ENCODE measurements around the gene ADCYAP1. TPM values are rescaled to one million over a fixed set of nuclear protein-coding genes. Genes with fewer than 3 reads are reported as not detected.
A peak's percentile ranks its signal among the peaks of the same experiment; 100 is the strongest.

ADCYAP1 gene
- total and polyA plus RNA-seq, 2 donors (not counting 1 experiment from before 2014, with no cell fraction given): not detected

DNA sequence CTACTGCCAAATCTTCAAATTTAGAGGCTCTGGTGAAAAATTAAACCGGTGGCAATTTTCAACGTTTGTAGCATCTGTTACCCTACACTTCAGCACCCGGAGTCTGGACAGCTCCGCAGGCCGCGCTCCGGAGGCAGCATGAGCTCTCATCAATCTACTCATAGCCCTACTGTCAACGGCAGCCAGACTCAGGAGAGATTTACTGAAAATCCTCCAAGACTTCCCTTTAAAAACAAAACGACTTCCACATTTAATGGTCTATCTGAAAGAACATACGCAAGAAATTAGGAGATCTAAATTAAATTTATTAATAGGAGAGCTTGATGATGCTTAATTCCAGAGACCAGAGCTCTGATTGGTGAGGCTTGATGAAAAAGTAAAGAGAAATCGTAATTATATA is 970 bp upstream of the ADCYAP1 start:
- no peak overlapping the region for H2AFZ ChIP-seq (ENCODE audit: insufficient read depth, low read depth, low read length, poor library complexity, severe bottlenecking)
- no peak overlapping the region for H3K4me2 ChIP-seq (replicated peaks; ENCODE audit: low read depth, low read length, poor library complexity, severe bottlenecking)
- H3K27ac ChIP-seq (ENCODE audit: low read length in 2 of 2): no peak overlapping the region
- H3K27me3 ChIP-seq (replicated peaks in 1 of 4; ENCODE audit: control extremely low read depth in 1 of 4, control insufficient read depth in 3 of 4, insufficient read depth in 4 of 4, low read length in 3 of 4): peaks cover 0 to 69% (median 32%) of the 10 kb centered on the region in 4 experiments
- no peaks in the 10 kb centered on the region for H4K20me1 ChIP-seq (ENCODE audit: control insufficient read depth, insufficient read depth, low read length, poor library complexity, severe bottlenecking)
- Mint-ChIP-seq H3K4me1 (peaks cover 5% of the 10 kb centered on the region), H3K9me3 (ENCODE audit: insufficient read depth) (peaks cover 2% of the 10 kb centered on the region), H3K4me3 (no peak overlapping the region), H3K27me3 (peaks cover 60% of the 10 kb centered on the region), H3K27ac (no peak overlapping the region)
- DNase-seq (peak; percentile 4), ATAC-seq (ENCODE audit: low read depth) (no peak)
- WGBS (ENCODE audit: insufficient coverage): 12% methylated on average over 7 of the region's 11 CpGs
- intact Hi-C loops (cut with micrococcal nuclease): no loop called here
- no peak overlapping the region for H3K9ac ChIP-seq (ENCODE audit: low read length)
- ChIA-PET CTCF (no interaction called here), POLR2A (no interaction called here)
- peaks cover 0 to 40% (median 0%) of the 10 kb centered on the region in 3 donors for H3K9me3 ChIP-seq (ENCODE audit: control extremely low read depth in 1 of 3, control insufficient read depth in 2 of 3, insufficient read depth in 1 of 3, low read length in 2 of 3)
- TF ChIP-seq, protein P1, sequence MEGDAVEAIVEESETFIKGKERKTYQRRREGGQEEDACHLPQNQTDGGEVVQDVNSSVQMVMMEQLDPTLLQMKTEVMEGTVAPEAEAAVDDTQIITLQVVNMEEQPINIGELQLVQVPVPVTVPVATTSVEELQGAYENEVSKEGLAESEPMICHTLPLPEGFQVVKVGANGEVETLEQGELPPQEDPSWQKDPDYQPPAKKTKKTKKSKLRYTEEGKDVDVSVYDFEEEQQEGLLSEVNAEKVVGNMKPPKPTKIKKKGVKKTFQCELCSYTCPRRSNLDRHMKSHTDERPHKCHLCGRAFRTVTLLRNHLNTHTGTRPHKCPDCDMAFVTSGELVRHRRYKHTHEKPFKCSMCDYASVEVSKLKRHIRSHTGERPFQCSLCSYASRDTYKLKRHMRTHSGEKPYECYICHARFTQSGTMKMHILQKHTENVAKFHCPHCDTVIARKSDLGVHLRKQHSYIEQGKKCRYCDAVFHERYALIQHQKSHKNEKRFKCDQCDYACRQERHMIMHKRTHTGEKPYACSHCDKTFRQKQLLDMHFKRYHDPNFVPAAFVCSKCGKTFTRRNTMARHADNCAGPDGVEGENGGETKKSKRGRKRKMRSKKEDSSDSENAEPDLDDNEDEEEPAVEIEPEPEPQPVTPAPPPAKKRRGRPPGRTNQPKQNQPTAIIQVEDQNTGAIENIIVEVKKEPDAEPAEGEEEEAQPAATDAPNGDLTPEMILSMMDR (IDR thresholded peaks at IDR 0.05): no peak
- no peak for TF ChIP-seq EZH2 (IDR thresholded peaks at IDR 0.05; ENCODE audit: borderline replicate concordance, insufficient read depth, low read depth, low read length, poor library complexity, severe bottlenecking)
- H3K36me3 ChIP-seq (replicated peaks in 1 of 2; ENCODE audit: control extremely low read depth in 1 of 2, control insufficient read depth in 1 of 2, extremely low read depth in 1 of 2, insufficient read depth in 2 of 2, low read length in 1 of 2): no peaks in the 10 kb centered on the region
- peaks cover 18 to 21% of the 10 kb centered on the region in 2 donors for H3K4me1 ChIP-seq (ENCODE audit: control insufficient read depth in 2 of 2, insufficient read depth in 2 of 2, low read length in 2 of 2)
- H3K79me2 ChIP-seq (ENCODE audit: control insufficient read depth, insufficient read depth, low read length): no peaks in the 10 kb centered on the region
- no peak overlapping the region for H3K4me3 ChIP-seq (ENCODE audit: control extremely low read depth in 1 of 5, extremely low read depth in 1 of 5, insufficient read depth in 1 of 5, low read depth in 2 of 5, low read length in 4 of 5)

DNA sequence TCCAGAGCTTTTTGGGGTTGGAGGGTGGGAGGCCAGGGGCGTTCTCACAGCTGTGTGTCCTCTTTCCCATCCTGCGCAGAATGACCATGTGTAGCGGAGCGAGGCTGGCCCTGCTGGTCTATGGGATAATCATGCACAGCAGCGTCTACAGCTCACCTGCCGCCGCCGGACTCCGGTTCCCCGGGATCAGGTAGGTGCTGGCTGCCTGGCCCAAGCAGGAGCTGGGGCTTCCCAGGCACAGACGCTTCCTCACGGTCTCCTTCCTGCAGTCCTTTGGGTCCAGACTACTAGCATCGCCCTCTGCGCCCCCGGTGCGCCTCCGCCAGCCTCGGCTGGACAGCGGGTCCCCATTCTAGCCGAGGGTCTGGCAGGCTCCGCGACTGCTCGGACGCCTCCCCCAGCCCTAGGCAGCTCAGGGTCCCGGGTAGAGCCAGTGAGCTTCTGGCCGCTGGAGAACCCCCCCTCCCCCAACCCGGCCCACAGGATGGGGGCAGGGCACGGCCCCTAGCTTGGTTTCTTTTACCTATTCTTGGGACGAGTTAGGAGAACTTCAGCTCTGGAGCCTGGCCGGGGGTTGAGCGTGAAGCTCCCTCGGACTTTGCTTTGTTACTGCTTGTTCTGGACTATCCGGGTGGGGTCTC is 756 bp downstream of the ADCYAP1 start:
- H3K4me3 Mint-ChIP-seq: no peak overlapping the region

More for the DNA sequence above, 756 bp downstream of the ADCYAP1 start:
- TF ChIP-seq, protein P1 (IDR thresholded peaks at IDR 0.05): no peak
- TF ChIP-seq EZH2 (IDR thresholded peaks at IDR 0.05; ENCODE audit: borderline replicate concordance, insufficient read depth, low read depth, low read length, poor library complexity, severe bottlenecking): no peak
- Histone ChIP-seq H3K27me3 (replicated peaks in 1 of 4; ENCODE audit: control extremely low read depth in 1 of 4, control insufficient read depth in 3 of 4, insufficient read depth in 4 of 4, low read length in 3 of 4) (peaks cover 0 to 83% (median 35%) of the 10 kb centered on the region in 4 experiments), H2AFZ (ENCODE audit: insufficient read depth, low read depth, low read length, poor library complexity, severe bottlenecking) (no peak overlapping the region), H3K36me3 (replicated peaks in 1 of 2; ENCODE audit: control extremely low read depth in 1 of 2, control insufficient read depth in 1 of 2, extremely low read depth in 1 of 2, insufficient read depth in 2 of 2, low read length in 1 of 2) (no peaks in the 10 kb centered on the region), H4K20me1 (ENCODE audit: control insufficient read depth, insufficient read depth, low read length, poor library complexity, severe bottlenecking) (no peaks in the 10 kb centered on the region), H3K4me1 (ENCODE audit: control insufficient read depth in 2 of 2, insufficient read depth in 2 of 2, low read length in 2 of 2) (peaks cover 21 to 27% of the 10 kb centered on the region in 2 donors), H3K4me2 (replicated peaks; ENCODE audit: low read depth, low read length, poor library complexity, severe bottlenecking) (no peak overlapping the region), H3K79me2 (ENCODE audit: control insufficient read depth, insufficient read depth, low read length) (no peaks in the 10 kb centered on the region), H3K9me3 (ENCODE audit: control extremely low read depth in 1 of 3, control insufficient read depth in 2 of 3, insufficient read depth in 1 of 3, low read length in 2 of 3) (peaks cover 0 to 47% (median 0%) of the 10 kb centered on the region in 3 donors), H3K27ac (ENCODE audit: low read length in 2 of 2) (no peak overlapping the region), H3K9ac (ENCODE audit: low read length) (no peak overlapping the region), H3K4me3 (ENCODE audit: control extremely low read depth in 1 of 5, extremely low read depth in 1 of 5, insufficient read depth in 1 of 5, low read depth in 2 of 5, low read length in 4 of 5) (no peak overlapping the region)
- ChIA-PET CTCF (no interaction called here), POLR2A (no interaction called here)
- no peak for DNase-seq
- Mint-ChIP-seq H3K27me3 (peaks cover 58% of the 10 kb centered on the region), H3K27ac (no peak overlapping the region), H3K4me1 (peaks cover 7% of the 10 kb centered on the region), H3K9me3 (ENCODE audit: insufficient read depth) (peaks cover 2% of the 10 kb centered on the region)
- no peak for ATAC-seq (ENCODE audit: low read depth)
- intact Hi-C loops (cut with micrococcal nuclease): no loop called here
- WGBS (ENCODE audit: insufficient coverage): 10% methylated on average over 29 of the region's 33 CpGs

All from B cell (primary cell).